ENCODE measurements around the gene BRINP1.

GRCh38 chr9:119153402-119153801, 215.8 kb downstream of the BRINP1 start:
- TF ChIP-seq ZFX (IDR thresholded peaks at IDR 0.05; ENCODE audit: borderline replicate concordance) (no peak), CTCF (IDR thresholded peaks at IDR 0.05) (no peak)
